Measurements from ENCODE around the gene GARIN5A.

GRCh38 chr19:50422397-50423278, 54.0 kb downstream of the GARIN5A start:
- TF ChIP-seq CTCF (IDR thresholded peaks at IDR 0.05) (no peak), POLR2AphosphoS5 (IDR thresholded peaks at IDR 0.05) (no peak), POLR2A (IDR thresholded peaks at IDR 0.05) (no peak)

Data from sigmoid colon (tissue), 4 donors.